ENCODE results near the gene PHRF1.

The PHRF1 gene

DNA sequence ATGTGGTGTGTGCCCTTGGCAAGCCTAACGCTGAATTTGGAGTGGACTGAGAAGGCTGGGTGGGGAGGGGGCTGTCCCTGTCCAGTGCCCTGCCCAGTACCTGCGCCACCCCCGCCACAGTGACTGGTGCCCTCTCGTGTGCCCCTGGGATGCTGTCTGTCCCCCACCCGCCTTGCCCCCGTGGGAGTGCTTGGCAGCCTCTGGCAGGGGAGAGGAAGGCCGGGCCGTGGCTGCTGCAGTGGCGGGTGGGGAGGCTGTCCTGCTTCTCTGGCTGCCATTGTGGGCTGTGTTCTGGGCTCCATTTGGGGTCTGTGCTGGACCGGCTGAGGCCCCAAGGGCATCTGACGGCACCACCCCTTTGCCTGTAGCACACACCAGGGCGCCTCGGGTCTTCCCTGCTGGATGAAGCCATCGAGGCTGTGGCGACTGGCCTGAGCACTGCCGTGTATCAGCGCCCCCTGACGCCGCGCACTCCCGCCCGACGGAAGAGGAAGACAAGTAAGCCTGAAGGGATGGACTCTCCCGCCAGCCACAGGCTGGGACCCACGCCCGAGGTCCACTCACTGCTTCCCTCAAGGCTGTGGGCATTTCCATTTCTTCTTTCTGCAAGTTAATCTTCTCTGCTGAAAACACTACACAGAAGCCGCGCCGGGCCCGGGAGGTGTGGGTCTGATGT lies 21.9 kb downstream of the PHRF1 start:
- no peak for DNase-seq

DNA sequence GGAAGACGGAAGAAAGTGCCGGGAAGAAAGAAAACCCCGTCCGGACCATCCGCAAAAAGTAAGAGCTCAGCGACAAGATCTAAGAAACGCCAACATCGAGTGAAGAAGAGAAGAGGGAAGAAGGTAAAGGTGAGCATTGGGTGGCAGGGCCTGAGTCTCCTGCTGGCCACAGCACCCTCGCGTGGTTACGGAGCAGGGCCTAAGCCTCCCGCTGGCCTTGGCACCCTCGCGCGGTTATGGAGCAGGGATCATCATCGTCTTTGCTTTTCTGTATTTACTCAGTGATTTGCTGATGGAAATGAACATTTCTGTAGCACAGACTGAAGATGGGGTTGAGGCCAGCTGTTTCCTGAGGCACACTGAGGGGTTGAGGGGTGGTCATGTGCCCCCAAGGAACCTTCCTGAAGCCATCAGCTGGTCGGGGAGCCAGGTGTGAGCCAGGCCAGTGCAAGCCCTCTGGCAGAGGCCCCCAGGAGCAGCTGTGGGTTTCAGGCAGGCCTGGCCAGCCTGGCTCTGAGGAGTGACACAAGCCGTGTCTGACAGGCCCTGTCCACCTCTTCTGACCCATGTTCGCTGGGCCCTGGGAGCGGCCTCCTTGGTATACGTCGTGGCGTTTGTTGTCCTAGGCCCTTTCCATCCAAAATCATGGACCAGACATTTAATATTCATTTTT lies 25.4 kb downstream of the PHRF1 start:
- DNase-seq: no peak

DNA sequence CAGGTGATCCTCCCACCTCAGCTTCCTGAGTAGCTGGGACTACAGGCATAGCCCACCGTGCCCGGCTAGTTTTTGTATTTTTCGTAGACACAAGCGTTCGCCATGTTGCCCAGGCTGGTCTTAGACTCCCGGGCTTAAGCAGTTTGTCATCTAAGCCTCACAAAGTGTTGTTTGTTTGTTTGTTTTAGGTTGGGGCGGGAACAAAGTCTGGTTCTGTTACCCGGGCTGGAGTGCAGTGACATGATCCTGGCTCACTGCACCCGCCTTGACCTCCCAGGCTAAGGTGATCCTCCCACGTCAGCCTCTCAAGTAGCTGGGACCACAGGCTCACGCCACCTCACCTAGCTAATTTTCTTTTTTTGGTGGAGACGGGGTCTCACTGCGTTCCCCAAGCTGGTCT lies 26.9 kb downstream of the PHRF1 start:
- DNase-seq: no peak

DNA sequence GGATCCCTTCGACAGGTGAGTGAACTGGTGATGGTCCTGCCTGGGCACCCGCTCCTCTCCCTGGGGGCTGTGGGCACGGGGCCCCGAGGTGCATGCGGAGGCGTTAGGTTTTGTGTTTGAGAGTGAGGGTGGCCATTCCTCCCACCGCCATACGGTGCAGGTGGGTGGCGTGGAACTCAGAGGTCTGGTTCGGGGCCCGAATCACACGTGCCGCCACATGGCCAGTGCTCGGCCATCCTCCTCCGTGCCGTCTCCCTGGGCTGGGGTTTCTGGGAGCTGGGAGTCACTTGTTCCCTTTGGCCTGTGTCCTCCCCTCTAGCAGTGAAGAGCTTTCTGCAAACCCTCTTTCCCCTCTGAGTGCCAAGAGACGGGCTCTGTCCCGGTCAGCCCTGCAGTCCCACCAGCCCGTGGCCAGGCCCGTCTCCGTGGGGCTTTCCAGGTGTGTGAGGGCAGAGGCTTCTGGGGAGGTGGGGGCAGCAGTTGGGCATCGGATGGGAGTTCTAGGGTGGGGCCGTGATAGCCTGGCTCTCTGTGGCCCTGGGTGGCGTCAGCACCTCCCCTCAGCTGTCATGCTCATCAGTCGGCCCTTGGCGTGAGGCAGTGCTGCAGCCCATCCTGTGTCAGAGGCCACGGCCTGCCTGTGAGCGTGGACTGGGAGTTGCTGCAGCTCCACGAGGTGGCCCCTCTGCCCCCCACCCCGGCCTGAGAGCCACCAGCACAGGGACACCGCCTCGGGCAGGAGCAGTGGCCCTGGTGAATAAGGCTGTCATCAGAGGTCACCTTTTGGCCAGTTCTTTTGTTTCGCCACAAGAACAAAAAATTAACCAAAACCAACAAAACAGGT lies 29.2 kb downstream of the PHRF1 start:
- no peak for DNase-seq

DNA sequence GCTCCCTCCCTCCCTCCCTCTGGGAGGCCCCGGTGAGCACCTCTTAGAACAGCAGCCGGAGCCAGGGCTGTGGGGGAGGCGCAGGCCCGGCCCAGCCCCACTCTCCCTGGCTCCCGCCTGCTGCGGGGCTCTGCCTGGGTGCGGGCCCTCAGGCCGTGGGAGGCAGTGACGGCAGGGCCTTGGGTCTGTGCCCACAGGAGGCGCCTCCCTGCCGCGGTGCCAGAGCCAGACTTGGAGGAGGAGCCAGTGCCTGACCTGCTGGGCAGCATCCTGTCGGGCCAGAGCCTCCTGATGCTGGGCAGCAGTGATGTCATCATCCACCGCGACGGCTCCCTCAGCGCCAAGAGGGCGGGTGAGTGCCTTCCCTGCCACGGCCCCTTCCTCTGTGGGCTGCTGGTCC lies 30.0 kb downstream of the PHRF1 start:
- no peak for DNase-seq

DNA sequence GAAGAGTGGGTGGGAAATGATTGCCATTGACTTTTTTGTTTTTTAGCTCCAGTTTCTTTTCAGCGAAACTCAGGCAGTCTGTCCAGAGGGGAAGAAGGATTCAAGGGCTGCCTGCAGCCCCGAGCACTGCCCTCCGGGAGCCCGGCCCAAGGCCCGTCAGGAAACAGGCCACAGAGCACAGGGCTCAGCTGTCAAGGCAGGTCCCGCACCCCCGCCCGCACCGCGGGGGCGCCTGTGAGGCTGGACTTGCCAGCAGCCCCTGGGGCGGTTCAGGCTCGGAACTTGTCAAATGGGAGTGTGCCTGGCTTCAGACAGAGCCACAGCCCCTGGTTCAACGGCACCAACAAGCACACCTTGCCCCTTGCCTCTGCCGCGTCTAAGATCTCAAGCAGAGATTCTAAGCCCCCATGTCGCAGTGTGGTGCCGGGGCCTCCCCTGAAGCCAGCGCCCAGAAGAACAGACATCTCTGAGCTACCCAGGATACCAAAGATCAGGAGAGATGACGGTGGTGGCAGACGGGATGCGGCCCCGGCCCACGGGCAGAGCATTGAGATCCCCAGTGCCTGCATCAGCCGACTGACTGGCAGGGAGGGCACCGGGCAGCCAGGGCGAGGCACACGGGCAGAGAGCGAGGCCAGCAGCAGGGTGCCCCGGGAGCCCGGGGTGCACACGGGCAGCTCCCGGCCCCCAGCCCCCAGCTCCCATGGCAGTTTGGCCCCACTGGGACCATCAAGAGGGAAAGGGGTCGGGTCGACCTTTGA lies 30.9 kb downstream of the PHRF1 start:
- DNase-seq: no peak

DNA sequence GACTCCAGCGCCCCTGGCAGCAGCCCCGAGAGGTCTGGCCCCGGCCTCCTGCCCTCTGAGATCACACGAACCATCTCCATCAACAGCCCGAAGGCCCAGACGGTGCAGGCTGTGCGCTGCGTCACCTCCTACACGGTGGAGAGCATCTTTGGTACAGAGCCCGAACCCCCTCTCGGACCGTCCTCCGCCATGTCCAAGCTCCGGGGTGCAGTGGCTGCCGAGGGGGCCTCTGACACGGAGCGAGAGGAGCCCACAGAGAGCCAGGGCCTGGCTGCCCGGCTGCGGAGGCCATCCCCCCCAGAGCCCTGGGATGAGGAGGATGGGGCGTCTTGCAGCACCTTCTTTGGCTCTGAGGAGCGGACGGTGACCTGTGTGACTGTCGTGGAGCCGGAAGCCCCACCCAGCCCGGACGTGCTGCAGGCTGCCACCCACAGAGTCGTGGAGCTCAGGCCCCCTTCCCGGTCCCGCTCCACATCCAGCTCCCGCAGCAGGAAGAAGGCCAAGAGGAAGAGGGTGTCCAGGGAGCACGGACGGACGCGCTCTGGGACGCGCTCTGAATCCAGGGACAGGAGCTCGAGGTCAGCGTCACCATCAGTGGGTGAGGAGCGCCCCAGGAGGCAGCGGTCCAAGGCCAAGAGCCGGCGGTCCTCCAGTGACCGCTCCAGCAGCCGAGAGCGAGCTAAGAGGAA lies 31.8 kb downstream of the PHRF1 start:
- no peak for DNase-seq

DNA sequence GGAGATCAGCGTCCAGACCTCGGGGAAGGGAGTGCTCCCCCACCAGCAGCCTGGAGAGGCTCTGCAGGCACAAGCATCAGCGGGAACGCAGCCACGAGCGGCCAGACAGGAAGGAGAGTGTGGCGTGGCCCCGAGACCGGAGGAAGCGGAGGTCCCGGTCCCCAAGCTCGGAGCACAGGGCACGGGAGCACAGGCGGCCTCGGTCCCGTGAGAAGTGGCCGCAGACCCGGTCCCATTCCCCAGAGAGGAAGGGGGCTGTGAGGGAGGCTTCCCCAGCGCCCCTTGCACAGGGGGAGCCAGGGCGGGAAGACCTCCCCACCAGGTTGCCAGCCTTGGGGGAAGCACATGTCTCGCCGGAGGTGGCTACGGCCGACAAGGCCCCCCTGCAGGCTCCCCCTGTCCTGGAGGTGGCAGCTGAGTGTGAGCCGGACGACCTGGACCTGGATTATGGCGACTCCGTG lies 32.6 kb downstream of the PHRF1 start:
- no peak for DNase-seq

DNA sequence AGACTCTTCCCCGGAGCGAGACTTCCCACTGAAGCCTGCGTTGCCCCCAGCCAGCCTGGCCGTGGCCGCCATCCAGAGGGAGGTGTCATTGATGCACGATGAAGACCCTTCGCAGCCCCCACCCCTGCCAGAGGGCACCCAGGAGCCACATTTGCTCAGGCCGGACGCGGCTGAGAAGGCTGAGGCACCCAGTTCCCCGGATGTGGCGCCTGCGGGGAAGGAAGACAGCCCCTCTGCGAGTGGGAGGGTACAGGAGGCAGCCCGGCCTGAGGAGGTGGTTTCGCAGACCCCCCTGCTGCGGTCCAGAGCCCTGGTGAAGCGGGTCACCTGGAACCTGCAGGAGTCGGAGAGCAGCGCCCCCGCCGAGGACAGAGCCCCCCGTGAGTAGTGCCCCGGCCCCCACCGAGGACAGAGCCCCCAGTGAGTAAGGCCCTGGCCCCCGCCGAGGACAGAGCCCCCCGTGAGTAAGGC lies 33.1 kb downstream of the PHRF1 start:
- DNase-seq: no peak

DNA sequence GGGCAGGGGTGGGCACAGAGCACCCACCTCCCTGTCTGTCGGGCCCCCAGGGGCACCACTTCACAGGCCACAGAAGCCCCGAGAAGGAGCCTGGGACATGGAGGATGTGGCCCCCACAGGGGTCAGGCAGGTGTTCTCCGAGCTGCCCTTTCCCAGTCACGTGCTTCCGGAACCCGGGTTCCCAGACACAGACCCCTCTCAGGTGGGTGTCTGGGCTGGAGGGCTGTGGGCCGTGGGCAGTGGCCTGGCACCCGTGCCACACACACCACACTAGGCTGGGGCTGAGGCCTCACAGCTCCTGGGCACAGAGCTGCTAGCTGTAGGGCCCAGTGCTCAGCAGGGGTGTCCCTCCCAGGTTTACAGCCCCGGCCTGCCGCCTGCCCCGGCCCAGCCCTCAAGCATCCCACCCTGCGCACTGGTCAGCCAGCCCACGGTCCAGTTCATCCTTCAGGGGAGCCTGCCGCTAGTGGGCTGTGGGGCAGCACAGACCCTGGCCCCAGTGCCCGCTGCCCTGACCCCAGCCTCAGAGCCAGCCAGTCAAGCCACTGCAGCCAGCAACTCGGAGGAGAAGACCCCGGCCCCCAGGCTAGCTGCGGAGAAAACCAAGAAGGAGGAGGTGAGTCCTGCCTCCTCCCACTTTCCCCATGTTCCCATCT lies 34.0 kb downstream of the PHRF1 start:
- no peak for DNase-seq

DNA sequence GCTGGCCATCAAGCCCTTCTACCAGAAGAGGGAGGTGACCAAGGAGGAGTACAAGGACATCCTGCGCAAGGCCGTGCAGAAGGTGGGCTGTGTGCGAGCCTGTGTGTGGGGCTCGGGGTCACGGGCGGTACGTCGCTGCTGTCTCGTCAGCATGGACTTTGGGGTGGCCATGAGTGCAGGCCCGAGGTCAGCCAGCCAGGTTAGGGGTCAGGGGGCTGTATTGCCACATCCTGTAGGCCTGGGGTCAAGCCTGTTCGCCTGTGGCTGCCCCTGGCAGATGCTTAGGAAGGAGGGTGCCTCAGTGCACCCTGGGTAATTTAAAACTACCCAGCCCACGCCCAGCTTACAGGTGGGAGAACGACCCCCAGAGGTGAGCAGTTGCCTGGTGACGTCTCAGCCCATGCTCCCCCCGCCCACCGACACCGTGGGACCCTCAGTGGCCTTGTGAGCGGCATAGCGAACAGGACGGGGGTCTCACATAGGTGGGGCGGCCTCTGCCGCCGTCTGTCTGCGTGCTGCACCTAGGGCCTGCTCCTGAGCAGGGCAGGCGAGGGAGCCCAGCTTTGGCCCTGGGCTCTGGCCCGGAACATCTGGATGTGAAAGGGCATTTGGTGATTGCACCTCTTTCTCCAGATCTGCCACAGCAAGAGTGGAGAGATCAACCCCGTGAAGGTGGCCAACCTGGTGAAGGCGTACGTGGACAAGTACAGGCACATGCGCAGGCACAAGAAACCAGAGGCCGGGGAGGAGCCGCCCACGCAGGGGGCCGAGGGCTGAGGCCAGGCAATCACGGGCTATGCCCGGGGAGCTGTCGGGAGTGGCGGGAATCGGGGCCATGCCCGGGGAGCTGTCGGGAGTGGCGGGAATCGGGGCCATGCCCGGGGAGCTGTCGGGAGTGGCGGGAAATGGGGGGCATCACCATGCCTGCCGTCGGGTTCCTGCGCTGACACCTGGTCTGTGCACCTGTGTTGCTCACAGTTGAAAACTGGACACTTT lies 35.0 kb downstream of the PHRF1 start:
- no peak for DNase-seq

DNA sequence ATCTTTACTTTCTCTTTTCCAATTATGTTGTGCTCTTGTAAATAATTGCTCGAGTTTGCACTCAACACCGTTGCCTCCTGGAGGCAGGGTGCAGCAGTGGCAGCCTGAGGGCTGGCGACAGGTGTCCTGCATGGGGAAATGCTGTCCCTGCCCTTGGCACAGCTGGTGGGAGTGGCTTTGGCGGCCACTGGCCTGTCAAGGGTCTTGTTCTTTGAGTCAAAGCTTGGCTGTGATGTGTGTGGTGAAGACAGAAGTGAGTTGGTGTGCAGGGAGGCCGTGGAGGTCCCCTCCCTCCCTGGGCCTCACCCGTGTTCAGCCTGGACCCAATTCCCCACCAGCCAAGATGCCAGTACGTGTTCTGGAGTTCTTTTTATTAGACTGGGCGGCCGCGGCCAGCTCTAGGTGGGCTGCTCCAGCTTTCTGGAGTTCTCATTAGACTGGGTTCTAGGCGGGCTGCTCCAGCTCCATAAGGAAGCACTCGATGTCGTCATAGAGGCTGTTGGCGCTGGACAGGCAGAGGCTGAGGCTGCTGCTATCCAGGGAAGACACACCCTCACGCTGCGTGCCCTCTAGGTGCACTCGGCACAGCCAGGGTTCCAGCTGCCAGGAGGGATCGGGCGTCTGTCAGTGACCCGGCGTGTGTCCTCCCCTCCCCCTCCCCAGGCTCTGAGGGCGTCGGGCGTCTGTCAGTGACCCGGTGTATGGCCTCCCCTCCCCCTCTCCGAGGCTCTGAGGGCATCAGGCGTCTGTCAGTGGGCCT lies 36.1 kb downstream of the PHRF1 start:
- no peak for DNase-seq

DNA sequence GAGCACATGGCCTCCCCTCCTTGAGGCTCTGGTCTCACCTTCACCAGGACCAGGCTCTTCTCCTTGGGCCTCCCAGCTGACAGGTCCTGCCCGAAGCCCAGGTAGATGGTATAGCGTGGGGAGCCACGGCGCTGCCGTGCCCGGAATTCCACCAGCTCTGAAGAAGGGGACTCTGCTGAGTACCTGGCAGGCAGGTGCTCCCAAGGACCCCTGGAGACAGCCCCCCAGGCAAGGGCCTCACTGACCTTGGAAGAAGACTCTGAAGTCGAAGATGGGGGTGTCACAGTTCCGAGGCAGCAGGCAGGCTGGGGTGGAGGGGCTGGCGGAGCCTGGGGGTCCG lies 36.7 kb downstream of the PHRF1 start:
- DNase-seq: no peak

DNA sequence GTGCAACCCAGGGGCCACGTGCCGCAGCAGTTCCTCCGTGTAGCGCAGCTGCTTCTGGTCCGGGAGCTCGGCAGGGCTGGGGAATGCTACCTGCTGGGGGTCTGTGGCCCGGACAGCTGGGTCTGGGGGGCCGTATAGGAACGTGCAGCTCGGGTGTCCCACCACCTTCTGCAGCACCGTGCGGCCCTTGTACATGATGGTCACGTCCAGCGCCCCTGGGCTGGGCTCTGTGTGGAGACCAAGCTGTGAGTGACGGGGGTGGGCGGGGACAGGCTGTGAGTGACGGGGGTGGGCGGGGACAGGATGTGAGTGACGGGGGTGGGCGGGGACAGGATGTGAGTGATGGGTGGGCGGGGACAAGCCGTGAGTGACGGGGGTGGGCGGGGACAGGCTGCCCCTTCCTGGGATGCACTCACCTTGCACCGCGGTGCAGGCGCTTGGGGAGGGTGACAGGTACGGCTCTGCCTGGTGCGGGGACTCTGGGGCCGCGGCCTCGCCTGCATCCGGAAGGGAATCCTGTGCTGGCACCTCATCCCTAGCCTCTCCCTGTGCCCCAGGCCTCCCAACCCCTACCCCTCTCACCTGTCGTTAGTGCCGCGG lies 37.2 kb downstream of the PHRF1 start:
- DNase-seq: no peak

DNA sequence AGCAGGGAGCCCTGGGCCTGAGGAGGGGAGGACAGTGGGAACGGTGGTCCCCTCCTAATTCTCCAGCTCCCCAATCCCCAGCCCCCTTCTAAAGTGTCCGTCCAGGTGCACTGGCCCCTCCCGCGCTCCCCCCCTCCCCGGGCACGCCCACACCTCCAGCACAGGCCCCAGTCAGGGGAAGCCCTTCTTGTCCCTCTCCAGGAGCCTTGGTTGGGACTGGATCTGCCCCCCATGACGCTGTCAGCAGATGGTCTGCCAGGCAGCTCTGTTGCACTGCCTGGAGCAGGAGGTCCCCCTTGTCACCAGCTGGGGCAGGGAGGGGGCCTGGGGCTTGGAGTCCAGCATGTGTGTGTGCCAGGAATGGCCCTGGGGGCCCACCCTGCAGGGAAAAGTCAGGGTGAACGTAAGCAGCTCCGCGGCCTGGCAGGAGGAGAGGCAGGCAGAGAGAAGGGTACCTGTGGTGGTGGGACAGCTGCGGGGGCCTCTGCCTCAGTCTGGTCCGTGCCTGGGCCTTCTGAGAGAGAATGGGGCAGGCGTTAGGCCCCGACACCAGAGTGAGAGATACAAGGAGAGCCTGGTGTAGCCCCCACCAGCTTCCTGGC lies 37.9 kb downstream of the PHRF1 start:
- DNase-seq: no peak

DNA sequence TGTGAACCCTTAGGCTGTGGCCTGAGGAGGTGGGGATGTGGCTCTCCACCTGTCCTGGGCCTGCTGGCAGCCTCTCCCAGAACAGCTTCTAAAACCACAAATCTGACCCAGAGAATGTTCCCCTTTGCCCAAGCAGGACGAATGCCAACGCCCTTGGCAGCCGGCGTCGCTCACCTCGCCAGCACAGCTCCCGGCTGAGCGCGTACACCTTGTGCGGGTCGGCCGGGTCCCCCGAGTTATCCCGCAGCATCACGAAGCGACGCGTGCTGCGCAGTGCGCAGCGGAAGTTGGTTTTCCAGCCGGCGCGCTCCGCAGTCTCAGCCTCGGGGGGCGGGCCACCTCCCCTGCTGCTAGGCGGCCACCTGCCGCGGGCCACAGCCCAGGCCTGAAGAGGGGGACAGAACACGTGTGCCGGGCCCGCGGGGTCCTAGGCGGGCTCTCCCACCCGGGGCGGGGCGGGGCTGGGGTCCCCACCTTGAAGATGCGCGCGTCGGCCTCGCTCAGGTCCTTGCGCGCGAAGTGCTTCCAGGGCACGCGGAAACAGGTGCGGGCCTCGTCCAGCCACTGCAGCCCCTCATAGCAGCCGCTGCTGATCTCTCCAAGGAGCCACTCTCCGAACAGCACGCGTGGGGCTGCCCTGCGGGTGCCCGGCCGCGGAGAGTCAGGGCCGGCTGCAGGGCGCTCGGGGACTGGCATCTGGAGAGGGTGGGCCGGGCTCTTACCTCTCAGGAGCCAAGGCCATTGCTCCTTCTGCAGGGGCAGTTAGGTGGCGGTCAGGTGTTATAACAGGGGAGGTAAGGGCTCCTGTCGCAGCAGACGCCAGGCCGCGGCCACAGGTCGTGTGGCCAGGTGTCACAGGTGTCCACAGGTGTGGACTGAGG lies 38.6 kb downstream of the PHRF1 start:
- no peak for DNase-seq

DNA sequence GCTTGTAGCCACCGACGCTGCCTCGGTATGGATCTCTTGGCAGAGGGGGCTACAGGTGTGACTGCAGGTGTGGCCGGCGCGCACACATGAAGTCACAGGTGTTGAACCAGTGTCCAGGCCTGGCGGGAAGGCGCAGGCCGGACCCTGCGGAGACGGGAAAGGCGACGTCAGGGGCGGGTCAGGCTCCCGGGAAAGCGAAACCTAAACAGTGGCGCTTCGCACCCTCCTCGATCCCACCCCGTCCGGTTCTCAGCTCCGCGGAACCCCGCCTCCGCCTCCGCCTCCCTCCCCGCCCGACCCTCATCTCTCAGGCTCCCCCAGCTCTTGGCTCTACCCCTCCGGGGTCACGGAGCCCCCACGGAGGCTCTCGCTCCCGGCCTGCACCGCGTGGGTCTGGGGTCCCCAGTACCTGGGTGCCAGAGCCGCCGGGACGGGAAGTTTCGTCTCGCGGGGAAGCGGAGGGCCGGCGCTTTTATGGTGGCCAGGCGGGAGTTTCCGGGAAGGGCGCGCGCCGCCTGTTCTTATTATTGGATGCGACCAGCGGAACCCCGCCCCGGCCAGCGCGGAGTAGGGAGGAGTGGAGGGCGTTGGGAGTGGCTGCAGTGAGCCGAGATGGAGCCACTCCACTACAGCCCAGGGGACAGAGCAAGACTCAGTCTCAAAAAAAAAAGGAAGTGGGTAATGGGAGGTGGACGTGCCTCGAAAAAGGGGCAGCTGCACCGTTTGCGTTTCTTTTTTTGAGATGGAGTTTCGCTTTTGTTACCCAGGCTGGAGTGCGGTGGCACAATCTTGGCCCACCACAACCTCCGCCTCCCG lies 39.4 kb downstream of the PHRF1 start, which contains the start of gene IRF7:
Gene IRF7 (minus strand): TSS at position 447 of the 816 bp plus-strand sequence. CDS start 586 bp downstream, outside the sequence.
- no peak for DNase-seq
